ENCODE measurements around the gene ZBTB17. TPM values are rescaled to one million over a fixed set of nuclear protein-coding genes. Genes with fewer than 3 reads are reported as not detected.

ZBTB17 gene
- total and polyA plus RNA-seq, 2 of the 8 experiments (the other 6 are each of a cell fraction or from before 2014, with no cell fraction given), result 24.7 to 36.2 TPM

DNA sequence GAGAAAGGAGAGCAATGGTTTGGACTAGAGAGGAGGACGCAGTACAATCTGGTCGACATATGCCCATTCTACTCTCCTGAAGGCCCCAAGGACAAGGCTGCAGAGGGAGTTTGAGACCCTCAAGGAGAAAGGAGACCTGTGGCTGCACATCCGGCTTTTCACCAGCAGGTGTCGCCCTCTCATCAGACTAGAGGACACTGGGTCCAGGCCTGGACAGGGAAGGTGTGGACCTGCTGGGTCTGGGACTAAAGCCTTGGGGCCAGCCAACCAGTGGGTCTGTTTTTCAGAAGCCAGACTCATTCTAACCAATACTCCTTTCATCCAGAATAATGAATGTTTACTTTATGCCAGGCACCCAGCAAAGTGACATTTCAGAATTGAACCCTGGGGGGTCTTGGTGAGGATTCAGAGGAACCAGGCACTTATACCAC lies 33.1 kb upstream of the ZBTB17 start:
- Histone ChIP-seq H3K36me3 (ENCODE audit: control insufficient read depth in 2 of 4, insufficient read depth in 4 of 4, low read length in 3 of 4) (no peaks in the 10 kb centered on the region), H3K27ac (ENCODE audit: low read depth, low read length) (no peak overlapping the region), H3K23me2 (ENCODE audit: low read depth, low read length) (no peaks in the 10 kb centered on the region; the same call in 1 of the 2 replicates), H2BK20ac (ENCODE audit: low read length) (no peak overlapping the region), H3K14ac (ENCODE audit: insufficient read length) (no peak overlapping the region), H3K27me3 (replicated peaks in 1 of 4; ENCODE audit: control insufficient read depth in 3 of 4, extremely low read depth in 1 of 4, insufficient read depth in 3 of 4, low read length in 3 of 4) (no peaks in the 10 kb centered on the region; a peak in 1 of 7 replicates), H2BK12ac (ENCODE audit: low read depth, low read length) (peak overlapping the region; percentile 94; the same call in 1 of the 2 replicates), H3K79me2 (ENCODE audit: control insufficient read depth in 1 of 2, insufficient read depth in 2 of 2, low read length in 2 of 2) (no peaks in the 10 kb centered on the region), H4K91ac (replicated peaks; ENCODE audit: insufficient read length, low read length) (no peak overlapping the region), H3K4me2 (ENCODE audit: insufficient read depth in 1 of 2, low read depth in 2 of 2, low read length in 2 of 2) (no peak overlapping the region), H3K18ac (ENCODE audit: extremely low read depth, low read length) (no peak overlapping the region), H3K56ac (replicated peaks; ENCODE audit: insufficient read length, low read depth, low read length) (no peak overlapping the region), H2AFZ (ENCODE audit: low read length) (no peak overlapping the region), H3K23ac (ENCODE audit: insufficient read length) (no peak overlapping the region), H3K4ac (replicated peaks; ENCODE audit: insufficient read length, low read depth, low read length) (no peak overlapping the region), H2BK120ac (replicated peaks; ENCODE audit: low read depth, low read length) (no peak overlapping the region), H4K20me1 (replicated peaks in 1 of 2; ENCODE audit: control insufficient read depth in 1 of 2, insufficient read depth in 2 of 2, low read length in 2 of 2) (no peaks in the 10 kb centered on the region), H4K5ac (ENCODE audit: insufficient read length, low read depth, low read length) (no peak overlapping the region), H2AK5ac (ENCODE audit: low read depth, low read length) (no peak overlapping the region), H3K79me1 (ENCODE audit: low read depth, low read length) (no peaks in the 10 kb centered on the region), H3K4me1 (replicated peaks in 1 of 4; ENCODE audit: control insufficient read depth in 3 of 4, insufficient read depth in 4 of 4, low read length in 3 of 4) (peaks cover 3 to 14% (median 10%) of the 10 kb centered on the region in 4 experiments), H3K9me3 (ENCODE audit: insufficient read depth in 2 of 2, low read depth in 1 of 2, low read length in 1 of 2) (no peaks in the 10 kb centered on the region), H2BK15ac (ENCODE audit: low read length) (no peak overlapping the region), H2BK5ac (ENCODE audit: low read depth, low read length) (peak overlapping the region; percentile 37; the same call in 1 of the 2 replicates), H4K8ac (ENCODE audit: extremely low read depth, insufficient read depth, low read length) (no peak overlapping the region), H3K9ac (replicated peaks in 1 of 4; ENCODE audit: extremely low read depth in 1 of 4, low read depth in 3 of 4, low read length in 3 of 4) (no peak overlapping the region), H3K4me3 (ENCODE audit: extremely low read depth in 1 of 4, insufficient read depth in 2 of 4, low read depth in 3 of 4, low read length in 4 of 4) (no peak overlapping the region)
- POLR2A ChIA-PET (ENCODE audit: partially characterized antibody), result no interaction called here
- DNase-seq (ENCODE audit: low read depth in 1 of 2, low spot score in 2 of 2), result peak; percentile 64 to 98
- CTCF ChIA-PET (ENCODE audit: partially characterized antibody), result interaction anchor here (0.6 to 8.9 kb wide), 37 partner anchors 7 to 218 kb away, joined by 3 to 74 read pairs (median 6); partner anchors contain the start of genes CLCNKA, CLCNKB and HSPB7
- peak; percentile 84 for FAIRE-seq
- WGBS, 2 experiments (ENCODE audit: extremely low coverage in 1 of 2, insufficient coverage in 1 of 2, insufficient read length in 1 of 2, insufficient replicate concordance in 2 of 2, low coverage in 1 of 2, low lambda C conversion rate in 2 of 2, missing lambda C conversion rate in 1 of 2), result 1% methylated on average over 4 of the region's 4 CpGs; no CpG with 5 or more reads in 1 of the 2 experiments
- TF ChIP-seq SIX5 (IDR thresholded peaks at IDR 0.05; ENCODE audit: low read depth, low read length), result no peak
- TF ChIP-seq RXRA (IDR thresholded peaks at IDR 0.05; ENCODE audit: insufficient read depth, low read depth, low read length), result no peak

All from H1 (cell line).